ENCODE results near the gene EHD2.
"Not testable (repeated sequence)": the region's sequence is repeated elsewhere in the genome, so short reads cannot be mapped to it uniquely, and the experiment has no call there.

EHD2 gene

GRCh38 chr19:47776568-47776967 lies 63.3 kb downstream of the EHD2 start:
- DNase-seq = no peak

GRCh38 chr19:47777245-47778048 lies 64.2 kb downstream of the EHD2 start:
- not testable (repeated sequence) for DNase-seq

- peak; percentile 78 to 82 for DNase-seq
Observed at GRCh38 chr19:47778049-47778953, 65.1 kb downstream of the EHD2 start, which contains the start of gene SELENOW. TSS of gene SELENOW (plus strand) at chr19:47778703. CDS start at chr19:47778786, 83 bp downstream.

- peak; percentile 23 to 37 for DNase-seq
Observed at GRCh38 chr19:47778954-47779351, 65.7 kb downstream of the EHD2 start.

- DNase-seq = no peak
Observed at GRCh38 chr19:47779524-47780214, 66.4 kb downstream of the EHD2 start.

- DNase-seq = no peak
Observed at GRCh38 chr19:47780215-47780551, 67.0 kb downstream of the EHD2 start.

- no peak for DNase-seq
Observed at GRCh38 chr19:47781590-47782262, 68.5 kb downstream of the EHD2 start.

- DNase-seq = no peak
Observed at GRCh38 chr19:47786566-47786965, 73.3 kb downstream of the EHD2 start.

GRCh38 chr19:47787307-47787706 lies 74.1 kb downstream of the EHD2 start:
- not testable (repeated sequence) for DNase-seq

- DNase-seq = not testable (repeated sequence)
Observed at GRCh38 chr19:47789811-47790210, 76.6 kb downstream of the EHD2 start.

GRCh38 chr19:47790398-47790814 lies 77.2 kb downstream of the EHD2 start:
- peak; percentile 95 for DNase-seq

GRCh38 chr19:47792616-47793015 lies 79.4 kb downstream of the EHD2 start:
- DNase-seq = no peak

Measured in stimulated activated CD4-positive, alpha-beta T cell treated with anti-CD3 and anti-CD28 coated beads, Interleukin-2, amount 100 ng/mL, for 24 hours (primary cell).